ENCODE measurements around the gene SASH3.

Gene SASH3

DNA sequence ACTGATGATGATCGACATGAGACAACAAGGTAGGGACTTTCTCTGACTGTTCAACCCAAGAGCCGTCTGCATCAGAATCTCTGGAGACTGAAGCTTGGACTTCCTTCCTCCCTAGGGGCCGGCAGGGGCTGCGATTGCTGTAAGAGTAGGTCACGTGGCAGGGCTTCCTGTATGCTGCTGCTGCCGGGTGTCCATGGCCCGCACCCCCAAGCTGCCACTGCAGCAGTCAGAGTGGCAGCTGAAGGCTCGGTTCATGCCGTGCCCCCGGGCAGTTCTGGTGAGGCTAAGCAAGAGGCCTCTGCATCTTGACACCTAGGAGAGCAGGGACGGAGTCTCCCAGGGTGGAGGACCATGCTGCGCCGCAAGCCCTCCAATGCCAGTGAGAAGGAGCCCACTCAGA, at the start of gene SASH3:
Gene SASH3 (plus strand): TSS at position 203 of the 400 bp plus-strand sequence. CDS start 149 bp downstream, at position 352.
- TF ChIP-seq, protein P1, sequence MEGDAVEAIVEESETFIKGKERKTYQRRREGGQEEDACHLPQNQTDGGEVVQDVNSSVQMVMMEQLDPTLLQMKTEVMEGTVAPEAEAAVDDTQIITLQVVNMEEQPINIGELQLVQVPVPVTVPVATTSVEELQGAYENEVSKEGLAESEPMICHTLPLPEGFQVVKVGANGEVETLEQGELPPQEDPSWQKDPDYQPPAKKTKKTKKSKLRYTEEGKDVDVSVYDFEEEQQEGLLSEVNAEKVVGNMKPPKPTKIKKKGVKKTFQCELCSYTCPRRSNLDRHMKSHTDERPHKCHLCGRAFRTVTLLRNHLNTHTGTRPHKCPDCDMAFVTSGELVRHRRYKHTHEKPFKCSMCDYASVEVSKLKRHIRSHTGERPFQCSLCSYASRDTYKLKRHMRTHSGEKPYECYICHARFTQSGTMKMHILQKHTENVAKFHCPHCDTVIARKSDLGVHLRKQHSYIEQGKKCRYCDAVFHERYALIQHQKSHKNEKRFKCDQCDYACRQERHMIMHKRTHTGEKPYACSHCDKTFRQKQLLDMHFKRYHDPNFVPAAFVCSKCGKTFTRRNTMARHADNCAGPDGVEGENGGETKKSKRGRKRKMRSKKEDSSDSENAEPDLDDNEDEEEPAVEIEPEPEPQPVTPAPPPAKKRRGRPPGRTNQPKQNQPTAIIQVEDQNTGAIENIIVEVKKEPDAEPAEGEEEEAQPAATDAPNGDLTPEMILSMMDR (conservative IDR thresholded peaks at IDR 0.05; ENCODE audit: low read depth, low read length) = no peak
- H3K4me3 ChIP-seq (ENCODE audit: low read depth, low read length) = no peak within 1 kb of the TSS
- no peak for DNase-seq (ENCODE audit: low read depth)

DNA sequence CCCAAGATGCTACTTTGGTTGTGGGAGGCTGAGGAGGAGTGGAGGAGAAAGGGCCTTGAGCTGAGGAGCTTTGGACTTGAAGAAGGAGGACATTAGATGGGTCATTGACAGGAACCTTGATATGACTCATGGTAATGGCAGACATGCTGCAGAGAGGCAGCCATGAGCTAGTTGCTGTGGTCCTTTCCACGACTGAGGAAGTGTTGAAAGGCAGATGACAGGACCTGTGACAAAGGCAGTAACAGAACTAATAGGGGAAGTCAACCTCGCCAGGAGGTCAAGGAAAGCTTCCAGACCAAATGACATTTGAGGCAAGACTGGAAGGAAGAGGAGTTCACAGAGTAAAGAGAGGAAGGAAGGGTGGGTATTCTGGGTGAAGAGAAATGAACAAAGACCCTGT, 48.5 kb upstream of the SASH3 start:
- TF ChIP-seq, protein P1 (conservative IDR thresholded peaks at IDR 0.05; ENCODE audit: low read depth, low read length) = no peak
- no peak overlapping the region for H3K4me3 ChIP-seq (ENCODE audit: low read depth, low read length)
- DNase-seq (ENCODE audit: low read depth) = no peak

DNA sequence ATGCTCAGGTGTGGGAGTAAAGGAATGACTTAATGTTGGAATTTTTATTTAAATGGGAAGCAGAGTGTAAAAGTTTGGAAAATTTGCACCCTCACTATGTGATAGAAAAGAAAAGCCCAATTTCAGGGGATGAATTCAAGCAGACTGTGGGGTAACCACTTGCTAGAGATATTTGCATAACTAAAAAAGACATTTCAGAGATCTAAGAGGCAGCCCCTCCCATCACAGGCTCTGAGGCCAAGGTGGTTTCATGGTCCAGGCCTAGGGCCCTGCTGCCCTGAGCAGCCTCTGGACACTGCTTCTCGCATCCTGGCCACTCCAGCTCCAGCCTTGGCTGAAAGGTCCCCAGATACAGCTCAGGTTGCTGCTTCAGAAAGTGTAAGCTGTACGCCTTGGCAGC, 46.9 kb upstream of the SASH3 start:
- no peak for DNase-seq (ENCODE audit: low read depth)
- no peak overlapping the region for H3K4me3 ChIP-seq (ENCODE audit: low read depth, low read length)
- TF ChIP-seq, protein P1 (conservative IDR thresholded peaks at IDR 0.05; ENCODE audit: low read depth, low read length) = no peak

DNA sequence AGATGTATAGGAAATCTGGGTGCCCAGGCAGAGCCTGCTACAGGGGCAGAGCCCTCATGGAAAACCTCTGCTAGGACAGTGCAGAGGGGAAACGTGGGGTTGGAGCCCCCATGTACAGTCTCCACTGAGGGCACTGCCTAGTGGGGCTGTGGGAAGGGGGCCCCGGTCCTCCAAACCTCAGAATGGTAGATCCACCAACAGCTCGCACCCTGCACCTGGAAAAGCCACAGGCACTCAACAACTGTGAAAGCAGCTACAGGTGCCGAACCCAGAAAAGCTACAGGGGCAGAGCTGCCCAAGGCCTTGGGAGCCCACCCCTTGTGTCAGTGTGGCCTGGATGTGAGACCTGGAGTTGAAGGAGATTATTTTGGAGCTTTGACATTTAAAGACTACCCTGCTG, 46.4 kb upstream of the SASH3 start:
- TF ChIP-seq, protein P1 (conservative IDR thresholded peaks at IDR 0.05; ENCODE audit: low read depth, low read length) = no peak
- DNase-seq (ENCODE audit: low read depth) = no peak
- H3K4me3 ChIP-seq (ENCODE audit: low read depth, low read length) = no peak overlapping the region

DNA sequence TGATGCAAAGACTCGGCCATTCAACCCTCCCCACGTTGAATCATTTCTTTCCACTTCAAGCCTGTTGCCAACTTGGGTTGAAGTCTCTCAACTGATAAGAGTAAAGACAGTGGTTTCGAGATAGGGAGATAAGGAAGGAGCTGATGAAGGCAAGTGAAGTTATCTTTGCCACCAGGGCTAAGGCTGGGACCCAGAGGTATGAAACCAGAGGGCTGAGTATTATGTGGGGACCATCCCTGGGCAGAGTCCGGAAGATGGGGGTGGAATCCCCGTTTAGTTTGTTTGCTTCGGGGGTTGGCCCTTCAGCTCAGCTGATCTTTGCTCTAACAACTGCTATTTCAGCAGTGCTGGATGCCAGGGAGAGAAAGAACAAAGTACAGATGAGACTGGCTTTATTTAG, 43.3 kb upstream of the SASH3 start:
- no peak overlapping the region for H3K4me3 ChIP-seq (ENCODE audit: low read depth, low read length)
- TF ChIP-seq, protein P1 (conservative IDR thresholded peaks at IDR 0.05; ENCODE audit: low read depth, low read length) = no peak
- no peak for DNase-seq (ENCODE audit: low read depth)

DNA sequence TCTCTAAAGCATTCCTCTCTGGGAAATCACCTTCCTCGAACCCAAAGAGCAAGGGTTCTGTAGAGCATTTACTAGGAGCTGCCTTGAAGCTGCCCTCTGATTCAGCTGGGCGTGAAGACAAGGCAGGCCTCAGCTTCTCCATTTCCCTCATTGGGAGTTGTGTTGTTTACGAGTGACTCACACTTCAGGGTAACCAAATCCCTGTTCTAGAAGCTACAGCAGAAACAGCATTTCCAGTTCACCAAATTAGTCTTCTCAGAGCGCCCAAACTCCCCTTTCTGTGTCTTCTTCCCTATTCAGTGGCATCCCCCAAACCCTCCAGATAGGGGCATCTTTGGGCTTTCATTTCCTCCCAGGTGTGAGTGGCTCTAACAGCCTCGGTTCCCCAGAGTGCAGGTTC, 41.8 kb upstream of the SASH3 start:
- TF ChIP-seq, protein P1 (conservative IDR thresholded peaks at IDR 0.05; ENCODE audit: low read depth, low read length) = no peak
- peak; percentile 65 for DNase-seq (ENCODE audit: low read depth)

DNA sequence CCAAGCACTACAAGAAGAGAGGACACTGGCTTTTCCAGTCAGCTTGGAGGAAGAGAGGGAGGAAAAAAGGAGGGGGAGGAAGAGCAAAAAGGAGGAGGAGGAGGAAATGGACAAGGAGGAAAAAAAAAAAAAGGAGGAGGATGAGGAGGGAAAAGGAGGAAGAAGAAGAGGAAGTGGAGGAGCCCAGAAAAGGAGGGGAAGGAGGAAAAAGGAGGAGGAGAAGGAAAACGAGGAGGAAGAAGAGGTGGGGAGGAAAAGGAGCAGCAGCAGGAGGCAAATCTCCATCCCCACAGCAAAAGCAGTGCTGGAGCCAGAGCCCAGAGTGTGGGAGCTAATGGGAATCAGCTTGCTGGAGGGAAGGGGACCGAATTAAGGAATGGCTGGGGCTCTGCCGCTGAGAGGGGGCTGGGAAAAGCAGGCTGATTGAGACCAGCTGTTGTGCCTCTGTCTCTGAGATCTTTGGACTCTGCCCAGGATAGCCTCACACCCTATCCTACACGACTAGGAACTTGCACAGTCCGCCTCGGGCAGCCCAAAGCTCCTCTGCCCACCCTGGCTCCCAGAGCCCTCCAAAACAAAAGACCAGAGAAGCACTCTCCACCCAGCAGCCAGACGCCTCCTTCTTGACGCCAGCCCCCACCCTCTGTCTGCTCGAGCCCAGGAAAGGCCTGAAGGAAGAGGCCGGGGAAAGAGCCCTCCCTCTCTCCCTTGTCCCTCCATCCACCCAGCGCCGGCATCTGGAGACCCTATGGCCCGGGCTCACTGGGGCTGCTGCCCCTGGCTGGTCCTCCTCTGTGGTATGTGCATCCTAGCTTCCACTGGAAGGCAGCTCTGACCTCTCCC, 41.1 kb upstream of the SASH3 start, which contains the start of gene XPNPEP2:
Gene XPNPEP2 (plus strand): TSS at position 514 of the 843 bp plus-strand sequence. CDS start 235 bp downstream, at position 749.
- DNase-seq (ENCODE audit: low read depth) = no peak
- TF ChIP-seq, protein P1 (conservative IDR thresholded peaks at IDR 0.05; ENCODE audit: low read depth, low read length) = no peak
- H3K4me3 ChIP-seq (ENCODE audit: low read depth, low read length) = no peak within 1 kb of the TSS

More for the DNA sequence above, 41.8 kb upstream of the SASH3 start:
- no peak overlapping the region for H3K4me3 ChIP-seq (ENCODE audit: low read depth, low read length)

Measured in choroid plexus epithelial cell (primary cell).